KMS-11 (cell line): ENCODE data around the gene IL1R2.

Experiments used
- H2AFZ ChIP-seq: fragments of 200-600 bp; sonication (generic); 2 replicates; pipeline ENCODE4 v1.6.1; 2016; ENCODE audit warnings: antibody characterized with exemption, mixed run types, low read depth
- H3K27ac ChIP-seq: fragments of 200-600 bp; sonication (generic); 2 replicates; pipeline ENCODE4 v1.6.1; 2016; ENCODE audit warnings: mild to moderate bottlenecking, mixed run types
- H3K27me3 ChIP-seq: fragments of 200-600 bp; sonication (generic); 2 replicates; pipeline ENCODE4 v1.6.1; 2017; ENCODE audit warnings: mild to moderate bottlenecking, low read depth, mixed run types, moderate library complexity; ENCODE audit not compliant: insufficient read depth
- H3K36me3 ChIP-seq: fragments of 200-600 bp; sonication (generic); 2 replicates; pipeline ENCODE4 v1.6.1; 2017; ENCODE audit warnings: mild to moderate bottlenecking, mixed run types; ENCODE audit not compliant: insufficient read depth
- H3K4me1 ChIP-seq: fragments of 200-600 bp; sonication (generic); 2 replicates; pipeline ENCODE4 v1.6.1; 2016; ENCODE audit warnings: mild to moderate bottlenecking, low read depth, mixed run types; ENCODE audit not compliant: poor library complexity, severe bottlenecking
- H3K4me2 ChIP-seq: fragments of 200-600 bp; sonication (generic); 2 replicates; pipeline ENCODE4 v1.7.0; 2016; ENCODE audit warnings: mild to moderate bottlenecking, mixed run types
- H3K4me3 ChIP-seq: fragments of 200-600 bp; sonication (generic); IDR thresholded peaks from 2 replicates; pipeline ENCODE4 v1.6.1; 2017; ENCODE audit warnings: low read depth, low read length, mixed read lengths; ENCODE audit not compliant: insufficient read depth
- H3K79me2 ChIP-seq: fragments of 200-600 bp; sonication (generic); 2 replicates; pipeline ENCODE4 v1.6.1; 2016; ENCODE audit warnings: low read depth, mixed run types; ENCODE audit not compliant: insufficient read depth
- H3K9ac ChIP-seq: fragments of 200-600 bp; sonication (generic); 2 replicates; pipeline ENCODE4 v1.6.1; 2016; ENCODE audit warnings: mild to moderate bottlenecking, mixed run types
- H4K20me1 ChIP-seq: fragments of 200-600 bp; sonication (generic); 2 replicates; pipeline ENCODE4 v1.6.1; 2016; ENCODE audit warnings: mild to moderate bottlenecking, mixed run types; ENCODE audit not compliant: insufficient read depth
- TF ChIP-seq, protein P1 (sequence below): fragments of 200-600 bp; sonication (generic); conservative IDR thresholded peaks from 2 replicates; pipeline ENCODE4 v1.6.1; 2017; ENCODE audit warnings: low read depth, mild to moderate bottlenecking, antibody characterized with exemption, low read length, moderate library complexity, mixed read lengths

IL1R2 gene

DNA sequence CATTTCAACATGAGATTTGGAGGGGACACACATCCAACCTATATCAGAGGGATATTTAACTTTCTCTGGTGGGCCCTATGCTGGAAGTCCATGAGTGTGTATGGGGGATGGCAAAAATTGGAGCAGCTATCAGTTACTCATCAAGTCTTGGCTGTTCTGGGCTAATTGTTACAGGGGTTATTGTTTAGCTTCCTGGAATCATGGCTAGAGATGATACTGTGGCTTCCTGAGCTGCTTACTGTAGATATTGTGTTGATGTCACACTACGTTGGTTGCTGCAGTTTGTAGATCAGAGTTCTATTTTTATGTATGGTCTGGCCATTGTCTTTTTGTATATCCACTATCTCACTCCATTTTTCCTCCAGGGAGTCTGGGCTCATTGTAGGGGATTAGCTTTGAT is 20.9 kb upstream of the IL1R2 start:
- Histone ChIP-seq H3K79me2 (no peaks in the 10 kb centered on the region), H2AFZ (no peak overlapping the region), H3K9ac (no peak overlapping the region), H3K4me3 (no peak overlapping the region), H4K20me1 (no peaks in the 10 kb centered on the region), H3K36me3 (no peaks in the 10 kb centered on the region), H3K4me2 (no peak overlapping the region), H3K27ac (no peak overlapping the region), H3K27me3 (no peaks in the 10 kb centered on the region), H3K4me1 (peaks cover under 1% of the 10 kb centered on the region)
- TF ChIP-seq, protein P1, sequence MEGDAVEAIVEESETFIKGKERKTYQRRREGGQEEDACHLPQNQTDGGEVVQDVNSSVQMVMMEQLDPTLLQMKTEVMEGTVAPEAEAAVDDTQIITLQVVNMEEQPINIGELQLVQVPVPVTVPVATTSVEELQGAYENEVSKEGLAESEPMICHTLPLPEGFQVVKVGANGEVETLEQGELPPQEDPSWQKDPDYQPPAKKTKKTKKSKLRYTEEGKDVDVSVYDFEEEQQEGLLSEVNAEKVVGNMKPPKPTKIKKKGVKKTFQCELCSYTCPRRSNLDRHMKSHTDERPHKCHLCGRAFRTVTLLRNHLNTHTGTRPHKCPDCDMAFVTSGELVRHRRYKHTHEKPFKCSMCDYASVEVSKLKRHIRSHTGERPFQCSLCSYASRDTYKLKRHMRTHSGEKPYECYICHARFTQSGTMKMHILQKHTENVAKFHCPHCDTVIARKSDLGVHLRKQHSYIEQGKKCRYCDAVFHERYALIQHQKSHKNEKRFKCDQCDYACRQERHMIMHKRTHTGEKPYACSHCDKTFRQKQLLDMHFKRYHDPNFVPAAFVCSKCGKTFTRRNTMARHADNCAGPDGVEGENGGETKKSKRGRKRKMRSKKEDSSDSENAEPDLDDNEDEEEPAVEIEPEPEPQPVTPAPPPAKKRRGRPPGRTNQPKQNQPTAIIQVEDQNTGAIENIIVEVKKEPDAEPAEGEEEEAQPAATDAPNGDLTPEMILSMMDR = no peak

- no peak overlapping the region for H3K9ac ChIP-seq
- H3K79me2 ChIP-seq = no peaks in the 10 kb centered on the region
- H3K4me1 ChIP-seq = peaks cover 10% of the 10 kb centered on the region
- TF ChIP-seq, protein P1 = no peak
- no peak overlapping the region for H3K4me2 ChIP-seq
- H4K20me1 ChIP-seq = no peaks in the 10 kb centered on the region
- H3K27me3 ChIP-seq = no peaks in the 10 kb centered on the region
- no peak overlapping the region for H2AFZ ChIP-seq
- H3K4me3 ChIP-seq = no peak overlapping the region
- H3K27ac ChIP-seq = no peak overlapping the region
- H3K36me3 ChIP-seq = no peaks in the 10 kb centered on the region
Observed at GRCh38 chr2:101971836-101972235, 19.9 kb upstream of the IL1R2 start.

GRCh38 chr2:101972621-101973434 is 18.9 kb upstream of the IL1R2 start:
- Histone ChIP-seq H3K79me2 (no peaks in the 10 kb centered on the region), H4K20me1 (no peaks in the 10 kb centered on the region), H3K27ac (no peak overlapping the region), H3K4me1 (peaks cover 16% of the 10 kb centered on the region), H2AFZ (no peak overlapping the region), H3K27me3 (no peaks in the 10 kb centered on the region), H3K9ac (no peak overlapping the region), H3K4me2 (no peak overlapping the region), H3K36me3 (no peaks in the 10 kb centered on the region), H3K4me3 (no peak overlapping the region)
- TF ChIP-seq, protein P1 = no peak

- TF ChIP-seq, protein P1 = no peak
- Histone ChIP-seq H3K36me3 (no peaks in the 10 kb centered on the region), H3K4me2 (no peak overlapping the region), H3K9ac (no peak overlapping the region), H3K27me3 (no peaks in the 10 kb centered on the region), H2AFZ (no peak overlapping the region), H3K4me1 (peaks cover 16% of the 10 kb centered on the region), H3K27ac (no peak overlapping the region), H4K20me1 (no peaks in the 10 kb centered on the region), H3K4me3 (no peak overlapping the region), H3K79me2 (no peaks in the 10 kb centered on the region)
Observed at GRCh38 chr2:101974663-101975062, 17.1 kb upstream of the IL1R2 start.
